H9 (cell line): Measurements from ENCODE around the gene KMT2C. TPM values are rescaled to one million over a fixed set of nuclear protein-coding genes. Genes with fewer than 3 reads are reported as not detected.

Source experiments
- DNase-seq: peaks from one replicate; pipeline ENCODE4 v3.0.0-alpha.2; 2017
- H2AFZ ChIP-seq: one replicate; pipeline ENCODE4 v1.6.1; 2013; ENCODE audit warnings: mild to moderate bottlenecking, low read length, control low read depth, moderate library complexity
- H2AK5ac ChIP-seq: 2 replicates; pipeline ENCODE4 v1.6.1; 2013; ENCODE audit warnings: low read length, control low read depth, mixed read lengths; ENCODE audit not compliant: insufficient read length
- H2BK120ac ChIP-seq: one replicate; pipeline ENCODE4 v1.6.1; 2013; ENCODE audit warnings: low read depth, mild to moderate bottlenecking, low read length, control low read depth, inconsistent platforms; ENCODE audit not compliant: poor library complexity, severe bottlenecking
- H2BK12ac ChIP-seq: 2 replicates; pipeline ENCODE4 v1.6.1; 2013; ENCODE audit warnings: low read length, control low read depth, mixed read lengths, low read depth; ENCODE audit not compliant: insufficient read length
- H2BK15ac ChIP-seq: 2 replicates; pipeline ENCODE4 v1.6.1; 2013; ENCODE audit warnings: low read depth, low read length, control low read depth
- H2BK20ac ChIP-seq: one replicate; pipeline ENCODE4 v1.6.1; 2013; ENCODE audit warnings: low read depth, mild to moderate bottlenecking, low read length, control low read depth, inconsistent platforms; ENCODE audit not compliant: poor library complexity, severe bottlenecking
- H2BK5ac ChIP-seq: 2 replicates; pipeline ENCODE4 v1.6.1; 2013; ENCODE audit warnings: low read length, control low read depth, mixed read lengths; ENCODE audit not compliant: insufficient read length
- H3K14ac ChIP-seq: 2 replicates; pipeline ENCODE4 v1.6.1; 2013; ENCODE audit warnings: low read length, control low read depth; ENCODE audit not compliant: insufficient read depth
- H3K18ac ChIP-seq: 2 replicates; pipeline ENCODE4 v1.6.1; 2013; ENCODE audit warnings: low read depth, mild to moderate bottlenecking, mixed read lengths, low read length, control low read depth; ENCODE audit not compliant: insufficient read length
- H3K23ac ChIP-seq: 2 replicates; pipeline ENCODE4 v1.6.1; 2013; ENCODE audit warnings: low read length, control low read depth, mixed read lengths, low read depth; ENCODE audit not compliant: insufficient read length
- H3K23me2 ChIP-seq: 2 replicates; pipeline ENCODE4 v1.6.1; 2013; ENCODE audit warnings: low read depth, mild to moderate bottlenecking, mixed read lengths, low read length, control low read depth; ENCODE audit not compliant: insufficient read length, poor library complexity, severe bottlenecking
- H3K27ac ChIP-seq: 2 replicates; pipeline ENCODE4 v1.5.1; 2013; ENCODE audit warnings: low read length, control low read depth, mixed read lengths, low read depth; ENCODE audit not compliant: insufficient read length
- H3K27me3 ChIP-seq: 2 replicates; pipeline ENCODE4 v1.6.1; 2013; ENCODE audit warnings: low read length, control low read depth, inconsistent platforms; ENCODE audit not compliant: insufficient read depth
- H3K4ac ChIP-seq: 2 replicates; pipeline ENCODE4 v1.6.1; 2013; ENCODE audit warnings: low read depth, mild to moderate bottlenecking, control low read depth, inconsistent platforms, low read length, moderate library complexity
- H3K4me1 ChIP-seq: 2 replicates; pipeline ENCODE4 v1.6.1; 2013; ENCODE audit warnings: low read length, control low read depth, inconsistent platforms; ENCODE audit not compliant: insufficient read depth
- H3K4me2 ChIP-seq: 2 replicates; pipeline ENCODE4 v1.6.1; 2013; ENCODE audit warnings: low read length, control low read depth, mixed read lengths; ENCODE audit not compliant: insufficient read length, insufficient read depth
- H3K56ac ChIP-seq: 2 replicates; pipeline ENCODE4 v1.6.1; 2013; ENCODE audit warnings: low read depth, mild to moderate bottlenecking, mixed read lengths, low read length, control low read depth; ENCODE audit not compliant: insufficient read length
- H3K79me1 ChIP-seq: 2 replicates; pipeline ENCODE4 v1.6.1; 2013; ENCODE audit warnings: low read depth, mild to moderate bottlenecking, moderate library complexity, low read length, control low read depth, inconsistent platforms; ENCODE audit not compliant: insufficient read depth, poor library complexity, severe bottlenecking
- H3K79me2 ChIP-seq: 2 replicates; pipeline ENCODE4 v1.6.1; 2013; ENCODE audit warnings: low read length, control low read depth, inconsistent platforms; ENCODE audit not compliant: insufficient read depth
- H3K9ac ChIP-seq: 2 replicates; pipeline ENCODE4 v1.6.1; 2013; ENCODE audit warnings: low read length, control low read depth, mixed read lengths; ENCODE audit not compliant: insufficient read length; ENCODE audit errors: extremely low read depth
- H3K9me3 ChIP-seq: one replicate; pipeline ENCODE4 v1.6.1; 2013; ENCODE audit warnings: low read depth, low read length, inconsistent platforms; ENCODE audit not compliant: control insufficient read depth
- H3T11ph ChIP-seq: one replicate; pipeline ENCODE4 v1.6.1; 2013; ENCODE audit warnings: mild to moderate bottlenecking, low read length, control low read depth, inconsistent platforms
- H4K20me1 ChIP-seq: one replicate; pipeline ENCODE4 v1.6.1; 2013; ENCODE audit not compliant: control insufficient read depth, insufficient read length, insufficient read depth
- H4K5ac ChIP-seq: 2 replicates; pipeline ENCODE4 v1.6.1; 2013; ENCODE audit warnings: low read depth, mild to moderate bottlenecking, mixed read lengths, low read length, control low read depth; ENCODE audit not compliant: insufficient read length
- H4K8ac ChIP-seq: replicated peaks from 2 replicates; pipeline ENCODE4 v1.6.1; 2013; ENCODE audit warnings: low read length, control low read depth, mixed read lengths, low read depth; ENCODE audit not compliant: insufficient read length
- H4K91ac ChIP-seq: 2 replicates; pipeline ENCODE4 v1.6.1; 2013; ENCODE audit warnings: low read depth, mild to moderate bottlenecking, moderate library complexity, mixed read lengths, low read length, control low read depth; ENCODE audit not compliant: insufficient read length
- H3K27ac Mint-ChIP-seq, 3 experiments: 2 replicates in 2 of 3; 3 replicates in 1 of 3; pipeline ENCODE4 v1.8.0; 2020 to 2021; ENCODE audit warnings: mixed read lengths in 3 of 3, mild to moderate bottlenecking in 1 of 3, moderate library complexity in 1 of 3
- H3K27me3 Mint-ChIP-seq: 2 replicates; pipeline ENCODE4 v1.8.0; 2021; ENCODE audit warnings: low read depth, mild to moderate bottlenecking, moderate library complexity, mixed read lengths
- H3K36me3 Mint-ChIP-seq, 3 experiments: 2 replicates in 2 of 3; 3 replicates in 1 of 3; pipeline ENCODE4 v1.8.0; 2020 to 2021; ENCODE audit warnings: low read depth in 3 of 3, mixed read lengths in 3 of 3; ENCODE audit not compliant: insufficient read depth in 1 of 3
- H3K4me1 Mint-ChIP-seq, 2 experiments: 2 replicates each; pipeline ENCODE4 v1.8.0; 2020; ENCODE audit warnings: mixed read lengths in 2 of 2
- H3K4me3 Mint-ChIP-seq, 2 experiments: 2 replicates in 1 of 2; 3 replicates in 1 of 2; pipeline ENCODE4 v1.8.0; 2020 to 2021; ENCODE audit warnings: mild to moderate bottlenecking in 2 of 2, mixed read lengths in 2 of 2, moderate library complexity in 1 of 2
- H3K9me3 Mint-ChIP-seq, 2 experiments: 2 replicates in 1 of 2; 3 replicates in 1 of 2; pipeline ENCODE4 v1.8.0; 2020; ENCODE audit warnings: mild to moderate bottlenecking in 2 of 2, mixed read lengths in 2 of 2, moderate library complexity in 1 of 2
- CTCF ChIP-seq: fragments of 200-600 bp; sonication (generic); conservative IDR thresholded peaks from 3 replicates; pipeline ENCODE4 v1.8.0; 2021; ENCODE audit warnings: antibody characterized with exemption, mild to moderate bottlenecking
- WGBS: extraction: QIAGEN DNeasy Blood & Tissue Kit; methylation state at CpG from one replicate; pipeline ENCODE4 v1.1.7; 2013; ENCODE audit warnings: missing lambda C conversion rate, low lambda C conversion rate, mixed read lengths; ENCODE audit not compliant: insufficient read length; ENCODE audit errors: extremely low coverage; 5-methylcytosine and 5-hydroxymethylcytosine counted together
- total RNA-seq: library from RNA; stranded (reverse); gene quantifications from 2 replicates; pipeline ENCODE4 v1.2.1, GENCODE V29; 2021

Gene KMT2C
- total RNA-seq, 1 experiment from 2014 or later, result 32.2 TPM

- Histone ChIP-seq H3K9ac (no peak overlapping the region), H3T11ph (no peak overlapping the region), H2AFZ (no peak overlapping the region), H4K5ac (no peak overlapping the region), H3K18ac (no peak overlapping the region), H3K4me2 (no peak overlapping the region), H3K79me1 (no peaks in the 10 kb centered on the region), H3K79me2 (no peaks in the 10 kb centered on the region), H3K23me2 (no peaks in the 10 kb centered on the region), H2BK5ac (no peak overlapping the region), H4K20me1 (no peaks in the 10 kb centered on the region), H2BK20ac (no peak overlapping the region), H3K56ac (no peak overlapping the region), H4K8ac (no peak overlapping the region), H3K27ac (no peak overlapping the region), H3K4me1 (no peaks in the 10 kb centered on the region), H3K4ac (no peak overlapping the region), H2BK15ac (no peak overlapping the region), H3K14ac (no peak overlapping the region), H3K27me3 (no peaks in the 10 kb centered on the region), H3K9me3 (no peaks in the 10 kb centered on the region), H2BK12ac (no peak overlapping the region), H2BK120ac (no peak overlapping the region), H4K91ac (no peak overlapping the region), H3K23ac (no peak overlapping the region), H2AK5ac (no peak overlapping the region)
- no peak overlapping the region for H3K27ac Mint-ChIP-seq
- H3K4me3 Mint-ChIP-seq, result no peak overlapping the region
- H3K36me3 Mint-ChIP-seq, result peaks cover 0 to 12% (median 10%) of the 10 kb centered on the region in 3 experiments; a peak in 4 of 7 replicates
- TF ChIP-seq CTCF, result no peak
- DNase-seq, result no peak
- H3K4me1 Mint-ChIP-seq, result no peaks in the 10 kb centered on the region
- no peaks in the 10 kb centered on the region for H3K27me3 Mint-ChIP-seq
- WGBS, result no CpG with 5 or more reads among the region's 3 CpGs
- H3K9me3 Mint-ChIP-seq, result no peaks in the 10 kb centered on the region
Observed at GRCh38 chr7:152203095-152203494, 232.7 kb downstream of the KMT2C start.
